K562 (cell line): ENCODE data around the gene HPSE2. TPM values are rescaled to one million over a fixed set of nuclear protein-coding genes. Genes with fewer than 3 reads are reported as not detected.

Experiments used
- CHD1 ChIP-seq: fragments of 200-600 bp; sonication (generic); IDR thresholded peaks from one replicate; pipeline ENCODE4 v1.6.1; 2012; ENCODE audit warnings: mild to moderate bottlenecking, moderate library complexity, low read length, inconsistent platforms
- E2F8 ChIP-seq: fragments of 450-650 bp; IDR thresholded peaks from 2 replicates; pipeline ENCODE4 v1.7.1; 2018; ENCODE audit warnings: mild to moderate bottlenecking, low read depth; ENCODE audit not compliant: partially characterized antibody
- HBP1 ChIP-seq: fragments of 450-650 bp; formaldehyde crosslinking; IDR thresholded peaks from 2 replicates; pipeline ENCODE4 v1.4.0; 2022; ENCODE audit warnings: missing genetic modification characterization
- HINFP ChIP-seq: fragments of 450-650 bp; conservative IDR thresholded peaks from 2 replicates; pipeline ENCODE4 v1.6.1; 2016; ENCODE audit warnings: missing genetic modification characterization, low read depth, mild to moderate bottlenecking, control low read depth, missing compliant biosample characterization
- HMG20A ChIP-seq: fragments of 450-650 bp; formaldehyde crosslinking; conservative IDR thresholded peaks from 2 replicates; pipeline ENCODE4 v1.4.0; 2020; ENCODE audit warnings: mild to moderate bottlenecking, mixed read lengths
- IRF1 ChIP-seq: sonication (generic); formaldehyde crosslinking; IDR thresholded peaks from 2 replicates; pipeline ENCODE4 v1.8.0; 2022; ENCODE audit warnings: missing genetic modification reagents, mild to moderate bottlenecking, borderline replicate concordance
- KAT8 ChIP-seq: fragments of 450-650 bp; IDR thresholded peaks from 2 replicates; pipeline ENCODE4 v1.6.1; 2016; ENCODE audit warnings: low read depth, mild to moderate bottlenecking
- MTA2 ChIP-seq: fragments of 450-650 bp; IDR thresholded peaks from 2 replicates; pipeline ENCODE4 v1.6.1; 2016; ENCODE audit warnings: low read depth
- PRPF4 ChIP-seq: fragments of 200-400 bp; formaldehyde crosslinking; IDR thresholded peaks from one replicate; pipeline ENCODE4 v1.6.1; 2017; ENCODE audit warnings: low read length, low read depth, mild to moderate bottlenecking; ENCODE audit not compliant: insufficient read depth, poor library complexity, severe bottlenecking
- RBM22 ChIP-seq: fragments of 200-400 bp; formaldehyde crosslinking; IDR thresholded peaks from 2 replicates; pipeline ENCODE4 v1.6.1; 2018; ENCODE audit warnings: low read length, low read depth; ENCODE audit not compliant: poor library complexity, severe bottlenecking
- SMARCE1 ChIP-seq: fragments of 450-650 bp; IDR thresholded peaks from 2 replicates; pipeline ENCODE4 v1.7.1; 2016; ENCODE audit warnings: mild to moderate bottlenecking
- ZBTB33 ChIP-seq: sonication (generic); formaldehyde crosslinking; IDR thresholded peaks from 2 replicates; pipeline ENCODE4 v1.8.1; 2023; ENCODE audit warnings: mild to moderate bottlenecking, missing genetic modification reagents
- ZNF280A ChIP-seq: fragments of 450-650 bp; IDR thresholded peaks from 2 replicates; pipeline ENCODE4 v1.6.1; 2018; ENCODE audit warnings: mild to moderate bottlenecking, low read depth; ENCODE audit not compliant: partially characterized antibody
- ZNF766 ChIP-seq: fragments of 200-800 bp; sonication (Bioruptor generic); conservative IDR thresholded peaks from 2 replicates; pipeline ENCODE4 v1.6.1; 2016; ENCODE audit warnings: missing genetic modification characterization, missing compliant biosample characterization
- ZNF79 ChIP-seq: fragments of 250-450 bp; sonication (Bioruptor Pico); IDR thresholded peaks from 2 replicates; pipeline ENCODE4 v1.4.0; 2020; ENCODE audit warnings: low read depth, mild to moderate bottlenecking, moderate library complexity
- polyA plus RNA-seq, 8 experiments: library from polyadenylated mRNA; depleted of rRNA in 4 of 8; stranded (reverse) in 5 of 8; unstranded in 3 of 8; fragments of >200 nt; fragmentation: Nextera tagmentation in 2 of 8; fragmentation: Illumina TruSeq in 1 of 8; extraction: Ambion mirVana in 2 of 8; extraction: Trizol in 1 of 8; gene quantifications; 2 replicates each; pipeline versions ENCODE4 v1.2.1 to v1.2.3, GENCODE V29; 2011 to 2014; ENCODE audit warnings: inconsistent platforms in 1 of 8, missing spikeins in 1 of 8
- total RNA-seq, 7 experiments: library from RNA; depleted of rRNA in 6 of 7; stranded (reverse); fragments of >200 nt in 6 of 7; fragmentation: Illumina TruSeq in 2 of 7; extraction: Trizol in 2 of 7; gene quantifications; 2 replicates each; pipeline versions ENCODE4 v1.2.1 to v1.2.3, GENCODE V29; 2011 to 2021; ENCODE audit warnings: low replicate concordance in 1 of 7

Gene HPSE2
- total and polyA plus RNA-seq, 9 of the 15 experiments (the other 6 are each of a cell fraction or from before 2014, with no cell fraction given), result 0.03 to 0.10 (median 0.04) TPM; not detected in 2

GRCh38 chr10:98778277-98778759 lies 457.3 kb downstream of the HPSE2 start (continued):
- peak; percentile 75; the same call in 1 of the 2 replicates for TF ChIP-seq ZNF766
- TF ChIP-seq RBM22, result no peak
- no peak for TF ChIP-seq HINFP (tag)
- no peak for TF ChIP-seq ZNF280A
- no peak for TF ChIP-seq E2F8
- TF ChIP-seq HMG20A (CRISPR knock-in tag), result no peak
- TF ChIP-seq HBP1 (CRISPR knock-in tag), result no peak
- TF ChIP-seq CHD1, result no peak
- peak; percentile 84 for TF ChIP-seq MTA2
- TF ChIP-seq ZNF79 (CRISPR knock-in tag), result no peak
- TF ChIP-seq ZBTB33 (CRISPR knock-in tag), result no peak
- no peak for TF ChIP-seq PRPF4
- TF ChIP-seq SMARCE1, result peak; percentile 90
- no peak for TF ChIP-seq IRF1 (CRISPR knock-in tag)
- no peak for TF ChIP-seq KAT8
